ENCODE measurements around the gene DTD1. TPM values are rescaled to one million over a fixed set of nuclear protein-coding genes. Genes with fewer than 3 reads are reported as not detected.

Gene DTD1
- total RNA-seq, 1 experiment from 2014 or later, result 62.8 TPM

- TF ChIP-seq EZH2 (IDR thresholded peaks at IDR 0.05; ENCODE audit: low read depth), result no peak
- TF ChIP-seq CTCF (conservative IDR thresholded peaks at IDR 0.05), result no peak
- no peak overlapping the region for H3K4me3 ChIP-seq
- H3F3A ChIP-seq (ENCODE audit: insufficient read depth, low read depth), result no peaks in the 10 kb centered on the region
- H3K36me3 ChIP-seq (ENCODE audit: low read depth), result no peaks in the 10 kb centered on the region
- ChIA-PET POLR2A (ENCODE audit: unreplicated experiment) (no interaction called here), CTCF (no interaction called here)
- H3K9me2 ChIP-seq (ENCODE audit: insufficient read depth), result no peaks in the 10 kb centered on the region
- DNase-seq, result no peak
- intact Hi-C loops (cut with micrococcal nuclease; ENCODE audit: unreplicated experiment), result no loop called here
- H3K27ac ChIP-seq, result no peak overlapping the region
- no peak overlapping the region for H2AFZ ChIP-seq
- no peaks in the 10 kb centered on the region for H4K20me1 ChIP-seq (ENCODE audit: insufficient read depth)
- H3K27me3 ChIP-seq (ENCODE audit: insufficient read depth, low read depth), result no peaks in the 10 kb centered on the region
- no peaks in the 10 kb centered on the region for H3K9me3 ChIP-seq (ENCODE audit: insufficient read depth, low read depth)
- no TSS peak for BruUV-seq (replicated peaks)
- H3K4me2 ChIP-seq, result no peak overlapping the region
- H3K79me2 ChIP-seq (ENCODE audit: low read depth), result no peaks in the 10 kb centered on the region
- H3K4me1 ChIP-seq (replicated peaks; ENCODE audit: insufficient read depth), result no peaks in the 10 kb centered on the region
Measured at GRCh38 chr20:18717062-18717461, 129.2 kb downstream of the DTD1 start.

GRCh38 chr20:18718129-18718528 lies 130.3 kb downstream of the DTD1 start:
- no peak for DNase-seq
- ChIA-PET CTCF (no interaction called here), POLR2A (ENCODE audit: unreplicated experiment) (interaction anchor here (0.6 kb wide), 1 partner anchor 124 kb away, joined by 3 read pairs; no protein-coding TSS in a partner anchor)
- Histone ChIP-seq H3K4me3 (no peak overlapping the region), H2AFZ (no peak overlapping the region), H3K4me1 (replicated peaks; ENCODE audit: insufficient read depth) (no peaks in the 10 kb centered on the region), H3K27ac (no peak overlapping the region), H3K9me3 (ENCODE audit: insufficient read depth, low read depth) (no peaks in the 10 kb centered on the region), H3K4me2 (no peak overlapping the region), H3K79me2 (ENCODE audit: low read depth) (no peaks in the 10 kb centered on the region), H3K27me3 (ENCODE audit: insufficient read depth, low read depth) (no peaks in the 10 kb centered on the region), H3K36me3 (ENCODE audit: low read depth) (no peaks in the 10 kb centered on the region), H4K20me1 (ENCODE audit: insufficient read depth) (no peaks in the 10 kb centered on the region), H3K9me2 (ENCODE audit: insufficient read depth) (no peaks in the 10 kb centered on the region), H3F3A (ENCODE audit: insufficient read depth, low read depth) (no peaks in the 10 kb centered on the region)
- 0 out of 2 replicates have a peak, but pooled peaks have one; percentile 39 for TF ChIP-seq CTCF (conservative IDR thresholded peaks at IDR 0.05)
- no peak for TF ChIP-seq EZH2 (IDR thresholded peaks at IDR 0.05; ENCODE audit: low read depth)
- no TSS peak for BruUV-seq (replicated peaks)
- intact Hi-C loops (cut with micrococcal nuclease; ENCODE audit: unreplicated experiment), result no loop called here

- no peak for DNase-seq
- Histone ChIP-seq H3K9me3 (ENCODE audit: insufficient read depth, low read depth) (no peaks in the 10 kb centered on the region), H2AFZ (no peak overlapping the region), H3K27me3 (ENCODE audit: insufficient read depth, low read depth) (no peaks in the 10 kb centered on the region), H3K9me2 (ENCODE audit: insufficient read depth) (no peaks in the 10 kb centered on the region), H3K36me3 (ENCODE audit: low read depth) (no peaks in the 10 kb centered on the region), H3K4me3 (no peak overlapping the region), H4K20me1 (ENCODE audit: insufficient read depth) (no peaks in the 10 kb centered on the region), H3K4me1 (replicated peaks; ENCODE audit: insufficient read depth) (no peaks in the 10 kb centered on the region), H3F3A (ENCODE audit: insufficient read depth, low read depth) (no peaks in the 10 kb centered on the region), H3K79me2 (ENCODE audit: low read depth) (no peaks in the 10 kb centered on the region), H3K4me2 (no peak overlapping the region), H3K27ac (no peak overlapping the region)
- no TSS peak for BruUV-seq (replicated peaks)
- TF ChIP-seq EZH2 (IDR thresholded peaks at IDR 0.05; ENCODE audit: low read depth) (no peak), CTCF (conservative IDR thresholded peaks at IDR 0.05) (no peak)
- CTCF ChIA-PET, result no interaction called here
- intact Hi-C loops (cut with micrococcal nuclease; ENCODE audit: unreplicated experiment), result no loop called here
- POLR2A ChIA-PET (ENCODE audit: unreplicated experiment), result no interaction called here
Measured at GRCh38 chr20:18719426-18719825, 131.6 kb downstream of the DTD1 start.

Measured in PC-9 (cell line).